Neuronal stem cell (in vitro differentiated cells): ENCODE data around the gene NDST1.

Experiments used
- DNase-seq: peaks from one replicate; pipeline ENCODE4 v3.0.0-alpha.2; 2013; ENCODE audit warnings: low spot score
- H2AFZ ChIP-seq: one replicate; pipeline ENCODE4 v1.6.1; 2013; ENCODE audit warnings: mild to moderate bottlenecking, low read length, inconsistent platforms
- H2AK5ac ChIP-seq: 2 replicates; pipeline ENCODE4 v1.6.1; 2013; ENCODE audit warnings: low read depth, mild to moderate bottlenecking, inconsistent platforms, low read length, moderate library complexity, mixed read lengths
- H2BK120ac ChIP-seq: 2 replicates; pipeline ENCODE4 v1.6.1; 2013; ENCODE audit warnings: low read depth, mild to moderate bottlenecking, inconsistent platforms, low read length, moderate library complexity, mixed read lengths
- H2BK12ac ChIP-seq: one replicate; pipeline ENCODE4 v1.6.1; 2013; ENCODE audit warnings: low read length, inconsistent platforms
- H2BK15ac ChIP-seq: 2 replicates; pipeline ENCODE4 v1.6.1; 2013; ENCODE audit warnings: mild to moderate bottlenecking, low read length, inconsistent platforms, mixed read lengths
- H2BK5ac ChIP-seq: one replicate; pipeline ENCODE4 v1.6.1; 2013; ENCODE audit warnings: inconsistent platforms, mild to moderate bottlenecking, low read length, moderate library complexity
- H3K14ac ChIP-seq: one replicate; pipeline ENCODE4 v1.6.1; 2013; ENCODE audit warnings: low read length, inconsistent platforms
- H3K18ac ChIP-seq: 2 replicates; pipeline ENCODE4 v1.6.1; 2013; ENCODE audit warnings: low read length, inconsistent platforms
- H3K23ac ChIP-seq: 2 replicates; pipeline ENCODE4 v1.6.1; 2013; ENCODE audit warnings: low read depth, mild to moderate bottlenecking, mixed read lengths, low read length, inconsistent platforms; ENCODE audit not compliant: poor library complexity
- H3K27ac ChIP-seq: replicated peaks from 3 replicates; pipeline ENCODE4 v1.5.1; 2013; ENCODE audit warnings: low read length, inconsistent platforms
- H3K27me3 ChIP-seq, 3 experiments: 2 replicates each; pipeline ENCODE4 v1.6.1; 2013; ENCODE audit warnings: low read length in 3 of 3, mild to moderate bottlenecking in 2 of 3, inconsistent platforms in 1 of 3, low read depth in 1 of 3, mixed read lengths in 1 of 3, moderate library complexity in 1 of 3; ENCODE audit not compliant: control insufficient read depth in 3 of 3, insufficient read depth in 3 of 3
- H3K36me3 ChIP-seq, 2 donors: replicated peaks in 1 of 2; 2 replicates each; pipeline ENCODE4 v1.6.1; 2013; ENCODE audit warnings: low read length in 2 of 2; ENCODE audit not compliant: control insufficient read depth in 2 of 2, insufficient read depth in 2 of 2
- H3K4ac ChIP-seq: 2 replicates; pipeline ENCODE4 v1.6.1; 2013; ENCODE audit warnings: inconsistent platforms, mild to moderate bottlenecking, low read length, moderate library complexity
- H3K4me1 ChIP-seq, 2 donors: 1 replicate in 1 of 2; 2 replicates in 1 of 2; pipeline ENCODE4 v1.6.1; 2013; ENCODE audit warnings: low read length in 2 of 2, low read depth in 1 of 2; ENCODE audit not compliant: control insufficient read depth in 2 of 2, insufficient read depth in 1 of 2
- H3K4me2 ChIP-seq: one replicate; pipeline ENCODE4 v1.6.1; 2013; ENCODE audit warnings: mild to moderate bottlenecking, low read length, inconsistent platforms; ENCODE audit not compliant: insufficient read depth, poor library complexity, severe bottlenecking
- H3K4me3 ChIP-seq, 2 donors: 2 replicates each; pipeline ENCODE4 v1.5.1; 2013; ENCODE audit warnings: low read length in 2 of 2, mild to moderate bottlenecking in 2 of 2, inconsistent platforms in 1 of 2, moderate library complexity in 1 of 2
- H3K79me1 ChIP-seq: one replicate; pipeline ENCODE4 v1.6.1; 2013; ENCODE audit warnings: low read depth, mild to moderate bottlenecking, inconsistent platforms, low read length, moderate library complexity
- H3K9ac ChIP-seq: one replicate; pipeline ENCODE4 v1.6.1; 2013; ENCODE audit warnings: mild to moderate bottlenecking, low read depth, low read length, inconsistent platforms; ENCODE audit not compliant: poor library complexity
- H3K9me3 ChIP-seq, 2 donors: replicated peaks in 1 of 2; 2 replicates each; pipeline versions ENCODE3 to v1.6.1; 2013; ENCODE audit warnings: low read length in 2 of 2, mild to moderate bottlenecking in 2 of 2, inconsistent platforms in 1 of 2, low read depth in 1 of 2, mixed read lengths in 1 of 2, moderate library complexity in 1 of 2; ENCODE audit not compliant: control insufficient read depth in 2 of 2, insufficient read depth in 1 of 2
- H4K8ac ChIP-seq: one replicate; pipeline ENCODE4 v1.6.1; 2013; ENCODE audit warnings: low read depth, mild to moderate bottlenecking, inconsistent platforms, low read length, moderate library complexity
- H4K91ac ChIP-seq: one replicate; pipeline ENCODE4 v1.6.1; 2013; ENCODE audit warnings: low read length, low read depth, mild to moderate bottlenecking, inconsistent platforms; ENCODE audit not compliant: poor library complexity
- WGBS, 2 donors: extraction: QIAGEN DNeasy Blood & Tissue Kit; methylation state at CpG; one replicate each; pipeline ENCODE4 v1.1.7; 2013; ENCODE audit warnings: missing lambda C conversion rate in 2 of 2, mixed read lengths in 1 of 2; ENCODE audit not compliant: insufficient read length in 2 of 2, insufficient replicate concordance in 1 of 2; ENCODE audit errors: extremely low coverage in 2 of 2; 5-methylcytosine and 5-hydroxymethylcytosine counted together

Gene NDST1

GRCh38 chr5:150542933-150543445 is 35.1 kb downstream of the NDST1 start:
- no peak overlapping the region for H2AK5ac ChIP-seq

DNA sequence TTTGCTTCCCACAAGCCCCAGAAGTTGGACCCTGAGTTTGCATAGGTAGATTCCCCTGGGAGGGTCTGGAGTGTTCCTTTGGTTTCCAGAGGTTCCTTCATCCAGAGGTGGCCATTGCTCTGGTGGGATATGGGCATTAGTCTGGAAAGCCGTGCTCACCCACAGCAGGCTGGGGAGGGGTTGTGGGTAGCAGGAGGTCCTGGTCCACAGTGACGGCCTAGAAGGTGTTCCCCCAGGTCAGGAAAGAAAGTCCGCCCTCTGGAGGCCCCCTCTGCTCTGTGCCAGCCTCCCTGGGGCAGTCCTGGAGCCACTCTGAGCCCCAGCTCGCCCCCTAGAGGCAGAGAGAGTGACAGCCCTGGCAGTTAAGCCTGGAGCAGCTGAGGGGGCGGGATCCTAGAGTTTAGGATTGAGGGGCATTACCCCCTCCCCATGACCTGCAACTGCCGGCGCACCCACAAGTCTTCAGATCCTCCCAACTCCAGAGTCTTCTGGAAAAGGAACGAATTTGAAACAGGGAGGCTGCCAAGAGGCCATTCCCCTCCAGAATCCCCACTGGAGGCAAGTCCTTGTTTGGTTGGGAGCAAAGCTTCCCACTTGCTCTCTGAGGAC is 36.8 kb downstream of the NDST1 start:
- H2BK15ac ChIP-seq: no peak overlapping the region
- H3K27ac ChIP-seq: no peak overlapping the region
- no peak overlapping the region for H3K14ac ChIP-seq
- no peak overlapping the region for H3K4ac ChIP-seq
- H2BK120ac ChIP-seq: no peak overlapping the region
- H3K4me3 ChIP-seq: no peak overlapping the region
- no peak overlapping the region for H4K8ac ChIP-seq
- no peak overlapping the region for H3K4me2 ChIP-seq
- DNase-seq: peak; percentile 59
- peaks cover 53 to 97% of the 10 kb centered on the region in 2 donors for H3K36me3 ChIP-seq
- H3K9ac ChIP-seq: no peak overlapping the region
- H3K18ac ChIP-seq: no peak overlapping the region
- H3K4me1 ChIP-seq: peaks cover 0 to 9% of the 10 kb centered on the region in 2 donors
- H2AFZ ChIP-seq: no peak overlapping the region
- H4K91ac ChIP-seq: no peak overlapping the region
- H3K27me3 ChIP-seq: no peaks in the 10 kb centered on the region
- H2BK12ac ChIP-seq: no peak overlapping the region
- no peak overlapping the region for H2AK5ac ChIP-seq
- H3K79me1 ChIP-seq: no peaks in the 10 kb centered on the region
- no peak overlapping the region for H3K23ac ChIP-seq
- H3K9me3 ChIP-seq: peaks cover 0 to 2% of the 10 kb centered on the region in 2 donors
- H2BK5ac ChIP-seq: no peak overlapping the region
- WGBS, 2 donors: no CpG with 5 or more reads among the region's 8 CpGs

More at GRCh38 chr5:150542933-150543445, 35.1 kb downstream of the NDST1 start:
- DNase-seq: no peak
- no peak overlapping the region for H3K14ac ChIP-seq
- no peak overlapping the region for H3K23ac ChIP-seq
- no peak overlapping the region for H4K91ac ChIP-seq
- no peak overlapping the region for H2BK5ac ChIP-seq
- H3K79me1 ChIP-seq: no peaks in the 10 kb centered on the region
- no CpG with 5 or more reads among the region's 12 CpGs for WGBS, 2 donors
- no peak overlapping the region for H2AFZ ChIP-seq
- peaks cover 56 to 97% of the 10 kb centered on the region in 2 donors for H3K36me3 ChIP-seq
- no peak overlapping the region for H3K4me2 ChIP-seq
- no peak overlapping the region for H2BK15ac ChIP-seq
- no peak overlapping the region for H4K8ac ChIP-seq
- H2BK120ac ChIP-seq: no peak overlapping the region
- H2BK12ac ChIP-seq: no peak overlapping the region
- no peak overlapping the region for H3K4me3 ChIP-seq
- H3K4me1 ChIP-seq: peaks cover 0 to 9% of the 10 kb centered on the region in 2 donors
- peak overlapping the region; percentile 24 for H3K9ac ChIP-seq
- H3K4ac ChIP-seq: no peak overlapping the region
- no peaks in the 10 kb centered on the region for H3K27me3 ChIP-seq
- H3K9me3 ChIP-seq: peaks cover 0 to 2% of the 10 kb centered on the region in 2 donors
- no peak overlapping the region for H3K18ac ChIP-seq
- H3K27ac ChIP-seq: no peak overlapping the region

DNA sequence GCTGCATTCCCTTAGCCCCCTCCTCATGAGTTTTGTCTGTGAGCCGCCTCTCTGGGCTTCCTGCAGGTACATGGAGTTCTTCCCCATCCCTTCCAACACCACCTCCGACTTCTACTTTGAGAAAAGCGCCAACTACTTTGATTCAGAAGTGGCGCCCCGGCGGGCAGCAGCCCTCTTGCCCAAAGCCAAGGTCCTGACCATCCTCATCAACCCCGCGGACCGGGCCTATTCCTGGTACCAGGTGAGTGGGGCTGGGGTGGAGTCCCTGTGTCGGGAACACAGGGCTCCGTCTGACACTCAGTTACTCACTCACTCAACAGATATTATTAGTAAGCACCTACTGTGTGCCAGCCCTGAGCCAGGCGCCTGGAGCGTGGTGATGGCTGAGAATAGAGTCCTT is 37.3 kb downstream of the NDST1 start:
- Histone ChIP-seq H2AK5ac (no peak overlapping the region), H3K27ac (no peak overlapping the region), H3K36me3 (peaks cover 49 to 97% of the 10 kb centered on the region in 2 donors)

DNA sequence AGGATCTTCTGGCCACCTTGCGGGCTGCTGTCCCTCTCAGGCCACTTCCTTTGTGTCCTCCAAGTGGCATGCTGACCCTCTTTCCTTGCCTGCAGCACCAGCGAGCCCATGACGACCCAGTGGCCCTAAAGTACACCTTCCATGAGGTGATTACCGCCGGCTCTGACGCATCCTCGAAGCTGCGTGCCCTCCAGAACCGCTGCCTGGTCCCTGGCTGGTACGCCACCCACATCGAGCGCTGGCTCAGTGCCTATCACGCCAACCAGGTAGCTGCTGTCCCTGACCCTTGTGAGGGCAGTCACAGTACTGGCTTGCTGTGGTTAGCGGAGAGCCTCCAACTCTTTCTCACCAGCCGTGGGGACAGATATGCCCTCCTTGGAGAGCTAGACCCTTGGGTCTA is 40.2 kb downstream of the NDST1 start:
- H2BK12ac ChIP-seq: no peak overlapping the region
- DNase-seq: no peak
- no peak overlapping the region for H3K4me2 ChIP-seq
- no peak overlapping the region for H4K91ac ChIP-seq
- no peak overlapping the region for H3K18ac ChIP-seq
- H2BK120ac ChIP-seq: no peak overlapping the region
- no CpG with 5 or more reads among the region's 15 CpGs for WGBS, 2 donors
- H3K4me3 ChIP-seq: peak overlapping the region in 1 of 2 donors; percentile 61
- H3K27me3 ChIP-seq: no peaks in the 10 kb centered on the region
- no peak overlapping the region for H3K9ac ChIP-seq
- H3K27ac ChIP-seq: no peak overlapping the region
- no peak overlapping the region for H2BK15ac ChIP-seq
- peak overlapping the region; percentile 8 for H3K23ac ChIP-seq
- H3K4ac ChIP-seq: no peak overlapping the region
- no peak overlapping the region for H4K8ac ChIP-seq
- no peak overlapping the region for H2AK5ac ChIP-seq
- H2AFZ ChIP-seq: no peak overlapping the region
- no peak overlapping the region for H2BK5ac ChIP-seq
- no peaks in the 10 kb centered on the region for H3K9me3 ChIP-seq
- H3K36me3 ChIP-seq: peaks cover 44 to 97% of the 10 kb centered on the region in 2 donors
- H3K14ac ChIP-seq: no peak overlapping the region
- H3K4me1 ChIP-seq: peaks cover 0 to under 1% of the 10 kb centered on the region in 2 donors
- H3K79me1 ChIP-seq: no peaks in the 10 kb centered on the region

More for the DNA sequence above, 37.3 kb downstream of the NDST1 start:
- no peak overlapping the region for H3K9ac ChIP-seq
- peaks cover 0 to 1% of the 10 kb centered on the region in 2 donors for H3K9me3 ChIP-seq
- no peak overlapping the region for H2AFZ ChIP-seq
- no peaks in the 10 kb centered on the region for H3K27me3 ChIP-seq
- no peak overlapping the region for H3K4me2 ChIP-seq
- H2BK120ac ChIP-seq: no peak overlapping the region
- no peak overlapping the region for H4K8ac ChIP-seq
- H4K91ac ChIP-seq: no peak overlapping the region
- H2BK15ac ChIP-seq: no peak overlapping the region
- H3K4me3 ChIP-seq: no peak overlapping the region
- no peak overlapping the region for H3K18ac ChIP-seq
- no peaks in the 10 kb centered on the region for H3K79me1 ChIP-seq
- DNase-seq: no peak
- no CpG with 5 or more reads among the region's 13 CpGs for WGBS, 2 donors
- H3K23ac ChIP-seq: no peak overlapping the region
- no peak overlapping the region for H2BK12ac ChIP-seq
- H3K4me1 ChIP-seq: peaks cover 0 to 9% of the 10 kb centered on the region in 2 donors
- no peak overlapping the region for H2BK5ac ChIP-seq
- H3K4ac ChIP-seq: no peak overlapping the region
- no peak overlapping the region for H3K14ac ChIP-seq
